Cardiac muscle cell (in vitro differentiated cells and primary cell): ENCODE data around the gene SPARC. TPM values are rescaled to one million over a fixed set of nuclear protein-coding genes. Genes with fewer than 3 reads are reported as not detected.

Source experiments
- DNase-seq, 2 donors: peaks; one replicate each; pipeline versions ENCODE4 v3.0.0 to v3.0.0-alpha.2; 2010 to 2017; ENCODE audit warnings: low read depth in 1 of 2, low spot score in 1 of 2
- H3K27ac ChIP-seq: fragments of 200-600 bp; sonication (generic); 2 replicates; pipeline ENCODE4 v1.5.1; 2016
- H3K27me3 ChIP-seq: fragments of 200-600 bp; sonication (generic); 2 replicates; pipeline ENCODE4 v1.6.0; 2016; ENCODE audit warnings: control low read depth
- H3K36me3 ChIP-seq: fragments of 200-600 bp; sonication (generic); 2 replicates; pipeline ENCODE4 v1.5.1; 2016; ENCODE audit warnings: control low read depth
- H3K4me1 ChIP-seq: fragments of 200-600 bp; sonication (generic); 2 replicates; pipeline ENCODE4 v1.8.1; 2017; ENCODE audit warnings: low read depth, mild to moderate bottlenecking, mixed run types
- H3K4me3 ChIP-seq: fragments of 200-600 bp; sonication (generic); 2 replicates; pipeline ENCODE4 v1.5.1; 2016; ENCODE audit warnings: mild to moderate bottlenecking
- H3K9me3 ChIP-seq: fragments of 200-600 bp; sonication (generic); 2 replicates; pipeline ENCODE4 v1.5.1; 2017; ENCODE audit warnings: low read depth, mild to moderate bottlenecking, control low read depth
- CTCF ChIP-seq: IDR thresholded peaks from 2 replicates; pipeline ENCODE4 v1.5.1; 2012; ENCODE audit warnings: low read depth, mild to moderate bottlenecking, low read length
- polyA plus RNA-seq: library from polyadenylated mRNA; unstranded; fragments of >200 nt; fragmentation: Nextera tagmentation; extraction: Ambion mirVana; gene quantifications from 2 replicates; pipeline ENCODE4 v1.2.1, GENCODE V29; 2016
- total RNA-seq: library from RNA; depleted of rRNA; stranded (reverse); fragments of >200 nt; gene quantifications from 2 replicates; pipeline ENCODE4 v1.2.3, GENCODE V29; 2016

SPARC gene
- total and polyA plus RNA-seq, 2 experiments from 2014 or later: 130 to 705 TPM

- H3K36me3 ChIP-seq: no peaks in the 10 kb centered on the region
- H3K27me3 ChIP-seq: no peaks in the 10 kb centered on the region
- H3K27ac ChIP-seq: no peak overlapping the region
- DNase-seq: peak in 1 of 2 donors; percentile 75
- peak; percentile 66 for TF ChIP-seq CTCF
- H3K4me1 ChIP-seq: no peaks in the 10 kb centered on the region
- H3K9me3 ChIP-seq: no peaks in the 10 kb centered on the region
- no peak overlapping the region for H3K4me3 ChIP-seq
These were observed 32.7 kb upstream of the SPARC start for GRCh38 chr5:151719228-151720000.

DNA sequence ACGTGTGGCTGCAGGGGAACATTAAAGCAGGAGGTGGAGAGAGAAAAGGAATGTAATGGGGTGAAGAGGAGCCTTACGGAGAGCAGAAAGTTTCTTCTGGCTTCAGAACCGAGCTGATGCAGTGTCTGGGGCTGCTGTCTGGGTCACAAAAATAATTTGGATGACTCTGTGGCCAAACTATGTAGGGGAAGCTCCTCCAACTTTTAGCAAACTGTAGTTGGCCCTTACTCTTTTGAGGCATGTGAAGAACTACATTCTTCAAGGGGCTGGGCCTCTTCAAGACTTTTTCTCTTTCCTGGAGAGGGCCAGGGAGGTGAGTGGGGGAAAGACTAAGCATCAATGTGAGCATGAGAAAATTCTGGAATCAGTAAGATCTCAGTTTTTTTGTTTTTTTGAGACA lies 31.9 kb upstream of the SPARC start:
- DNase-seq: peak in 1 of 2 donors; percentile 58
- TF ChIP-seq CTCF: no peak
- no peak overlapping the region for H3K27ac ChIP-seq
- H3K9me3 ChIP-seq: no peaks in the 10 kb centered on the region
- no peaks in the 10 kb centered on the region for H3K4me1 ChIP-seq
- H3K4me3 ChIP-seq: no peak overlapping the region
- H3K36me3 ChIP-seq: no peaks in the 10 kb centered on the region
- no peaks in the 10 kb centered on the region for H3K27me3 ChIP-seq

GRCh38 chr5:151718153-151718552 lies 31.4 kb upstream of the SPARC start:
- Histone ChIP-seq H3K27ac (no peak overlapping the region), H3K36me3 (no peaks in the 10 kb centered on the region), H3K9me3 (no peaks in the 10 kb centered on the region), H3K27me3 (no peaks in the 10 kb centered on the region), H3K4me1 (no peaks in the 10 kb centered on the region), H3K4me3 (no peak overlapping the region)
- no peak for DNase-seq
- TF ChIP-seq CTCF: no peak

- DNase-seq: no peak
- no peak for TF ChIP-seq CTCF
- H3K4me1 ChIP-seq: no peaks in the 10 kb centered on the region
- no peak overlapping the region for H3K27ac ChIP-seq
- H3K4me3 ChIP-seq: no peak overlapping the region
- no peaks in the 10 kb centered on the region for H3K36me3 ChIP-seq
- H3K27me3 ChIP-seq: no peaks in the 10 kb centered on the region
- no peaks in the 10 kb centered on the region for H3K9me3 ChIP-seq
These were observed 30.7 kb upstream of the SPARC start for GRCh38 chr5:151717416-151717815.

DNA sequence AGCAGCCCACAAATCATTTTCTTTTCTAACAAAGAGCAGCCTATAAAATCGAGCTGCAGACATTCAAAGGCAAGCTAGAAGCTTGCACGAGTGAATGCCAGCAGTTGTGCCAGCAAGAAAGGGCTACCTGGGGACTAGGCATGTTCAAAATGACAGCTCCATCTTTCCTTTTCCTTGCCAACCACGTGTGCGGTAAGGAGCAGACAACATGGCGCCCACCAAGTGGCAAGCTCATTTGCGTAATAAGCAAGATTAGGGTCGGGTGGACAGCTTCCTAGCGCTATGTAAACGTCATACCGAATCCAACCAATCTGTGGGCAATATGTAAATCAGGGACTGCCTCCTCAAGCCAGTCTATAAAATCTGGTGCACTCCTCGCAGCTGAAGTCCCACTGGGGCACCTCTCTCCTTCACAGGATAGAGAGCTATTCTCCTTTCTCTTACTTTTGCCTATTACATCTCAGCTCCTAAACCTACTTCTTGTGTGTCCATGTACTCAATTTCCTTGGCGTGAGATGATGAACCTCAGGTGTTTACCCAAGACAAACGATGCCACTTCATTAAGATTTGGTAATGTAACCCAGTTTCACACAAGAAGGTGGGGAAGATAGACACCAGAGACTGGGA lies 22.5 kb upstream of the SPARC start:
- DNase-seq: no peak

More for the DNA sequence above, 22.5 kb upstream of the SPARC start:
- Histone ChIP-seq H3K27me3 (no peaks in the 10 kb centered on the region), H3K4me3 (no peak overlapping the region), H3K4me1 (no peaks in the 10 kb centered on the region), H3K27ac (no peak overlapping the region), H3K36me3 (no peaks in the 10 kb centered on the region), H3K9me3 (no peaks in the 10 kb centered on the region)
- TF ChIP-seq CTCF: no peak
